SU-DHL-6 (cell line): ENCODE data around the gene BMX.

Experiments
- EZH2phosphoT487 ChIP-seq: fragments of 200-600 bp; sonication (generic), shearing (Covaris generic); conservative IDR thresholded peaks from 2 replicates; pipeline ENCODE4 v1.6.1; 2018; ENCODE audit warnings: mild to moderate bottlenecking, antibody characterized with exemption, low read length, moderate library complexity, mixed read lengths
- TF ChIP-seq, protein P1 (sequence below): fragments of 200-600 bp; sonication (generic); IDR thresholded peaks from one replicate; pipeline ENCODE4 v1.5.1; 2017; ENCODE audit warnings: antibody characterized with exemption, mild to moderate bottlenecking, low read length, moderate library complexity; ENCODE audit not compliant: insufficient read depth, poor library complexity, severe bottlenecking

DNA sequence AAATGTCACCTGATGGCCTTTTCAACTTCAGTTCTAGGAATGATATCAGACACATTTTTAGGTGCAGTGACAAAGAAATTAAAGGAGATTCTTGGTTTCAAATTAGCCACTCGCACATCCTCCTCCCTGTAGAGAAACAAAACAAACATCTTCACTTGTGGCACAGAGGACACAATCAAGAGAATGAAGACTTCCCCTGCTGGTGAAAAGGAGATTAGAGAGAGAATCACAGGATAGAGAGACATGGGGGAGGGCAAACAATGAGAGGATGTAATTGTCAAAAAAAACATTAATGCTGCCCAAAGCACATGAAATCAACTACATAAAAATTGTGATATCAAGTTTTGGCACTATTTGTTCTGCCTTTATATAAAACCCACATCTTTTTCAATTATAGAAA, 65.6 kb downstream of the BMX start:
- TF ChIP-seq, protein P1, sequence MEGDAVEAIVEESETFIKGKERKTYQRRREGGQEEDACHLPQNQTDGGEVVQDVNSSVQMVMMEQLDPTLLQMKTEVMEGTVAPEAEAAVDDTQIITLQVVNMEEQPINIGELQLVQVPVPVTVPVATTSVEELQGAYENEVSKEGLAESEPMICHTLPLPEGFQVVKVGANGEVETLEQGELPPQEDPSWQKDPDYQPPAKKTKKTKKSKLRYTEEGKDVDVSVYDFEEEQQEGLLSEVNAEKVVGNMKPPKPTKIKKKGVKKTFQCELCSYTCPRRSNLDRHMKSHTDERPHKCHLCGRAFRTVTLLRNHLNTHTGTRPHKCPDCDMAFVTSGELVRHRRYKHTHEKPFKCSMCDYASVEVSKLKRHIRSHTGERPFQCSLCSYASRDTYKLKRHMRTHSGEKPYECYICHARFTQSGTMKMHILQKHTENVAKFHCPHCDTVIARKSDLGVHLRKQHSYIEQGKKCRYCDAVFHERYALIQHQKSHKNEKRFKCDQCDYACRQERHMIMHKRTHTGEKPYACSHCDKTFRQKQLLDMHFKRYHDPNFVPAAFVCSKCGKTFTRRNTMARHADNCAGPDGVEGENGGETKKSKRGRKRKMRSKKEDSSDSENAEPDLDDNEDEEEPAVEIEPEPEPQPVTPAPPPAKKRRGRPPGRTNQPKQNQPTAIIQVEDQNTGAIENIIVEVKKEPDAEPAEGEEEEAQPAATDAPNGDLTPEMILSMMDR = no peak
- no peak for TF ChIP-seq EZH2phosphoT487
